B cell (primary cell): ENCODE measurements around the gene TP63.

Source experiments
- EZH2 ChIP-seq: IDR thresholded peaks from 2 replicates; pipeline ENCODE4 v1.6.1; 2012; ENCODE audit warnings: borderline replicate concordance, low read depth, mild to moderate bottlenecking, moderate library complexity, low read length; ENCODE audit not compliant: insufficient read depth, poor library complexity, severe bottlenecking
- TF ChIP-seq, protein P1 (sequence below): fragments of 200-600 bp; IDR thresholded peaks from one replicate; pipeline ENCODE4 v1.8.0; 2022; ENCODE audit warnings: antibody characterized with exemption, mild to moderate bottlenecking

GRCh38 chr3:189593581-189593980 lies 37.6 kb upstream of the TP63 start:
- TF ChIP-seq, protein P1, sequence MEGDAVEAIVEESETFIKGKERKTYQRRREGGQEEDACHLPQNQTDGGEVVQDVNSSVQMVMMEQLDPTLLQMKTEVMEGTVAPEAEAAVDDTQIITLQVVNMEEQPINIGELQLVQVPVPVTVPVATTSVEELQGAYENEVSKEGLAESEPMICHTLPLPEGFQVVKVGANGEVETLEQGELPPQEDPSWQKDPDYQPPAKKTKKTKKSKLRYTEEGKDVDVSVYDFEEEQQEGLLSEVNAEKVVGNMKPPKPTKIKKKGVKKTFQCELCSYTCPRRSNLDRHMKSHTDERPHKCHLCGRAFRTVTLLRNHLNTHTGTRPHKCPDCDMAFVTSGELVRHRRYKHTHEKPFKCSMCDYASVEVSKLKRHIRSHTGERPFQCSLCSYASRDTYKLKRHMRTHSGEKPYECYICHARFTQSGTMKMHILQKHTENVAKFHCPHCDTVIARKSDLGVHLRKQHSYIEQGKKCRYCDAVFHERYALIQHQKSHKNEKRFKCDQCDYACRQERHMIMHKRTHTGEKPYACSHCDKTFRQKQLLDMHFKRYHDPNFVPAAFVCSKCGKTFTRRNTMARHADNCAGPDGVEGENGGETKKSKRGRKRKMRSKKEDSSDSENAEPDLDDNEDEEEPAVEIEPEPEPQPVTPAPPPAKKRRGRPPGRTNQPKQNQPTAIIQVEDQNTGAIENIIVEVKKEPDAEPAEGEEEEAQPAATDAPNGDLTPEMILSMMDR, result no peak
- TF ChIP-seq EZH2, result no peak
